Muscle of arm (tissue), 12 donors: ENCODE data around the gene STEAP1. TPM values are rescaled to one million over a fixed set of nuclear protein-coding genes. Genes with fewer than 3 reads are reported as not detected.
"Not testable (repeated sequence)": the region's sequence is repeated elsewhere in the genome, so short reads cannot be mapped to it uniquely, and the experiment has no call there.

Source experiments
- DNase-seq: peaks from one replicate; pipeline ENCODE4 v3.0.0-alpha.2; 2013
- polyA plus RNA-seq, 12 donors: library from polyadenylated mRNA; unstranded; fragments of 120-200 nt; gene quantifications; one replicate each; pipeline ENCODE4 v1.2.1, GENCODE V29; 2013; ENCODE audit not compliant: insufficient read length in 12 of 12

Gene STEAP1
- polyA plus RNA-seq, 12 donors: 1.5 to 5.8 (median 2.5) TPM; not detected in 2

DNA sequence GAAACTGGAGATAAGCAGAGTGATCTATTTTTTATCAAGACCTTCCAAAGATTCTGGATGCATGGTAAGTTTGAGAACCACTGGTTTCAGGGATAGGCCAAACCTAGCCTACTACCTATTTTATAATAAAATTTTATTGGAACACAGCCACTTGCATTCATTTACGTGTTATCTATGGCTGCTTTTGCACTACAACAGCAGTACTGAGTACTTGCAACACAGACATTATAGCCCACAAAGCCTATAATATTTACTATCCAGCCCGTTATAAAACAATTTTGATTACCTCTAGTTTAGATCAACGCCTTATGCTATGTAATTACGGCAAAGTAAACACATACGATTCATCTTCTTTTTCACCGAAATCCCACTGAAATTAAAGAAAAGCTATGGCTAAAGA, 18.4 kb downstream of the STEAP1 start:
- DNase-seq: no peak

DNA sequence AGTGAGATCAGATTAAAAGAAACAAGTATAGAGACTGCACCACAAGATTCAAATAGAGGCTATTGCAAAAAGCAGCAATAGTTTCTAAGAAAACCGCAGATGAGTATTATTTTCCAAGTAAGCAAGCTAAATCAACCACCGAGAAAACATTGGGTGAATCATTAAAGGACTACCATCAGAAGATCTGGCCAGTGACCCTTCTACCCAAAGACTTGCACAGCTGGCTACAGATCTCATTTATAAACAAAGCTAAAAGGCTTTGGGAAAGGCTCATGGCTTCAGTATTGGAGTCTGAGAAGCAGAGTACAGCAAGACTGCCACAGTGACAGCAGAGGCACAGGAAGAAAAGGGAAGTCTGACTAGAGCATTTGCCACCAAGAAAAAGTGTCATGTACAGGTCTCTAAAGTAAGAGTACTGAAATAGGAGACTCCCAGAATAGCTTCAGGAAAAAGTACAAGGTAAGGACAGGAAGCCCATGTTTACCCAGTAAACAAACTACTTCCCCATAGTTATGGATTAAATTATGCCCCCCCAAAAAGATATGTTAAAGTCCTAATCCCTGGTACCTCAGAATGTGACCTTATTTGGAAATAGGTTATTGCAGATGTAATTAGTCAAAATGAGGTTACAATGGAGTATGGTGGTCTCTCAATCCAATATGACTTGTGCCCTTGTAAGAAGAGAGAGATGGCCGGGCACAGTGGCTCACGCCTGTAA, 19.0 kb downstream of the STEAP1 start:
- no peak for DNase-seq

DNA sequence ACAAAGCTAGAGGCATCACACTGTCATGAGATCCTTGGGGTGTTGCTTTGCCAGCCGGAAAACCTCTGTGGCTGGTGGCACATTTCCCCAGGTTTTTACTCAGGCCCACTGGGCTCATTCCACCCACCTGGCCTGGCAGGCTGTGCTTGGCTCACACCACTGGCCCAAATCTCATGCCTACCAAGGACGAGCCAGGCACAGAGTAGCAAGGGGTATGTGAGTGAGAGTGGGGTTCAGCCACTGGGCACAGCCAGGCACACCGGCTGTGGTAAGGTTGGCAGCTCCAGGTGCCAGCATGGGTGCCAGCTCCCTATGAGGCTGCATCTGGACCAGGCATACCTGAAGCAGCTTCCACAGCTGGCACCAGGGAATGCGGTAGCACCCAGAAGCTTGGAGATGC, 21.4 kb downstream of the STEAP1 start:
- no peak for DNase-seq

DNA sequence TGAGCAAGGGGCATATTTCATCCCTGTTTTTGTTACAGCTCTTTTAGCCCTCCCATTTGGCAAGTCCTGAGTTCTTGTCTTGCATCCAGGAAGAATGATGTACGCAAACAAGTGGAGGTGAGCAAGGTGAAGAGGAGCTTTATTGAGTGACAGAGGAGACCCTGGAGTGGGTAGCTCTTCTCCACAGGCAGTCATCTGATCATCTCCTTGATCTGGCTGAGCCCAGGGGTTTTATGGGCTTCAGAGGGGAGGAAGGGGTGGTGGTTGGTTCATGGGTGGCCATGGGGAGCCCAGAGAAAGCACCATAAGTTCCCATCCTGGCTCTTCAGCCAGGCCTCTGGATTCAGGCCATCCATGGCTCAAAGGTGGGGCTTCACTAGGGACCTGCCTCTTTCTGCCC, 21.9 kb downstream of the STEAP1 start:
- DNase-seq: no peak

DNA sequence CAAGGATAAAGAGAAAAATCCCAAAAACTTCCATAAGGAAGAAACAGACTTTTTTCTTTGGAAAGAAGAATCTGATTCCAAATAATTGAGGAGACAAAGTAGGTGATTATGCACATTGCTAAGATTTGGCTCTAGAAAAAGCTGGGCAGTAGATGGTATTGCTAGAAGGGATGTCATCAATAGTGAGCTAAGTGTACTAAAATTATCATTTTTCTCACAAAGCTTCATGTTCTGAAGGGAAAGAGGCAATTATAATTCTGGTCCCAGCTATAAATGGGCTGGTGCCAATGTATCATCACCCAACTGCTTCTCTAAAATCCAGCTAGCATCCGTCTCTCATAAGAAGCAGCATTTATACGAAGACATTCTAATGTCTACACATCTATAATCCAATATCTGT, 23.9 kb downstream of the STEAP1 start:
- DNase-seq: no peak

DNA sequence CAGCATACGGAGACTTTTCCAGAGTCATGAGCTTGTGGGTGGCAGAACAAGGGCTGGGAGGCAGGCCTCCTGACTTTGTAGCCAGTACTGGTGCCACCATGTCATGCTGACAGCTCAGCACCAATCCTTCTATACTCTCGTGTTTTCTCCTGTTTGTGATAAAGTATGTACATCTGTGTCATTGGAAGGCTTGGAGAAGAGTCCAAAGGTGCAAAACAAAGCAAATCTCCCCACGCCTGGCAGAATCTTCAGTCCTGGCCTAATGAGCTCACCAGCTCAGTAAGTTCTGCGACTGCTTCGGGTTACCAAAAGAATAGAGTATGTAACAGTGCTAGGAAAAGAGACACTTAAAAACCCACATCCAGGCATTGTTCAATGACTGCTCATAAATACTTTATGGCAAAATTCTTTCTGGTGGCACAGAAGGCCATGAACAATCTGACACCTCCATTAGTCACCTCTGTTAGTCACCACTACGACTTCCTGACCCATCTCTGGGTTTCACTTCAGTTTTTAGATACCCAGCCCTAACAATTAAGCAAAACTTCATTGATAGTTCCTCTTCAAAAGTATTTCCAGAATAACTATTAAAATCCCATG, 24.5 kb downstream of the STEAP1 start:
- DNase-seq: no peak

DNA sequence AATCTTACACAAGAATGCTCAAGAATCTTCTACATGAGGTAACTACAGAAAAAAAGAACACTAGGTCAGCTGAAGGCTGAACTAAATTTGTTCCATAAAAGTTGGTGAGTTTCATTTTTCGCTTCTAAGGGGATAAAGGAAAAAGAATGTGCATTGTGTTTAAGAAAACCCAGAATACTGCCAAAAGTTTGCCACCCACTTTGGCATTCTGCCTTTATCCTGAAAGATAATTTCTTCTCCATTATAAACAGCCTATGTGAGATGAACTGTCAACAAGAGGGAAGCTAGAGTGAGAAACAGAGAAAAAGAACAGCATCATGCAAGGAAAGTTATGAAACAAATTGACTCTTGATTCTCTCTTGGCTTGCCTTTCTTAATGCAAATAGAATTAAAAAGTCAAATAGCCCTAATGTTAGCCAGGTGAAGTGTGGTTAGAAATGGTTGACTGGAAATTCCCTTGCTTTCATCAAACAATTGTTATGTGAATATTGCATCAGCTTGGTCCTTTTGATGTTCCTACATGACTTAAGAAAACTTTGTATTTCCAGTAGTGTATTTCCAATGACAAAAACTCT, 25.8 kb downstream of the STEAP1 start:
- no peak for DNase-seq

DNA sequence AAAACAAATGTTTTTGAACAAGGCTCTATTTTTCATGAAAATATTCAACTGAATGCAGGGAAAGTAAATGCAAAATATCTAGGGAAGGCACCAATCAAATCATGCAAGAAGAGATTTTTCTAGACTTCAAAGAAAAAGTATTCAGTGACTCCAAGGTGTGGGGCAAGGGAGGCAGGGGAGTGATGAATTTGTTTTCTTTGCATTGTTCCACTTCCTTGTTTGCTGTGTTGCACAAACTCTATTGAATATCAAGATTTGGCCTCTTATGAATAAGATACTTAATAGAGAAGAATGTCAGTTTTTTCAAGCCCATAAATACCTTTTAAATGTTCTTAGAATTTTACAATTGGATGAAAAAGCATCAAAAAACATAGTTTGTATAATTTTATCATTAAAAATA, 26.4 kb downstream of the STEAP1 start:
- DNase-seq: no peak

DNA sequence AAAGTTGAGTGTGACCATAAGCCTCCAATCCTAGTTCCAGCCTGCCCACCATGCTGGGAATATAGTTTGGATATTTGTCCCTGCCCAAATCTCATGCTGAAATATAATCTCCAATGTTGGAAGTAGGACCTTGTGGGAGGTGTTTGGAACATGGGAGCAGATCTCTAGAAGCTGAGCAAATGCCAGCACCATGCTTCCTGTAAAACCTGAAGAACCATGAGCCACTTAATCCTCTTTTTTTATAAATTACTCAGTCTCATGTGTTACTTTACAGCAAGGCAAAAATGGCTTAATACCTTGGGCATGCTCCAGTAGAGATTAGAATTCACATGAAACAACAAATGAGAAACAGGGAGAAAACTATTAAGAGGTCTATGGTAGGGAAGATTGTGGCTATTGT, 27.2 kb downstream of the STEAP1 start:
- DNase-seq: no peak

DNA sequence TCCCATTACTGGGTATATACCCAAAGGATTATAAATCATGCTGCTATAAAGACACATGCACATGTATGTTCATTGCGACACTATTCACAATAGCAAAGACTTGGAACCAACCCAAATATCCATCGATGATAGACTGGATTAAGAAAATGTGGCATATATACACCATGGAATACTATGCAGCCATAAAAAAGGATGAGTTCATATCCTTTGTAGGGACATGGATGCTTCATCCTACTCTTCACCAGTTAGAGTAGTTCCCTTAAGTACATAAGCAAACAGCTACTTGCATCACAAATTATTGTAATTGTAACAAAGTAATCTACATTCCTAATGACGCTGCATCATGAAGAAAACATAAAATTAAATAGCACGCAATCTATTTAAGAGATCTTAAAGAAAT, 32.0 kb downstream of the STEAP1 start:
- not testable (repeated sequence) for DNase-seq

DNA sequence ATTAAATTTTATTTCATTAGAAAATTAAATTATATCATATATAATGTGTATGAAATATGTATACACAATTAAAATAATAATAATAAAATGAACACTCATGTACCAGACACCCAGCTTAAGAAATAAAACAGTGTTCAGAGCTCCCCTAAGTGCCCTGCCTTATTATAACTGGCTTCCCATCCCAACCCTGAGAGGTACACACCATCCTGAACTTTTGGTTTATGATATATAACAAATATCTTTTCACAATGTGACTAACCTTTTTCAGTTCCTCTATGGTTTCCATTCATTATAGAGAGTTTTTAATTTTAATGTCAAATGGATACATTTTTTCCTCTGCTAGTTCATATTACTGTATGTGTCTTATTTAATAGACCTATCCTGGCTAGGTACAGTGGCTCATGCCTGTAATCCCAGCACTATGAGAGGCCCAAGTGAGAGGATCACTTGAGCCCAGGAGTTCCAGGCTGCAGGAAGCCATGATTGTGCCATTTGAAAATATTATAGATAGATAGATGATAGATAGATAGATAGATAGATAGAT, 33.3 kb downstream of the STEAP1 start:
- no peak for DNase-seq

DNA sequence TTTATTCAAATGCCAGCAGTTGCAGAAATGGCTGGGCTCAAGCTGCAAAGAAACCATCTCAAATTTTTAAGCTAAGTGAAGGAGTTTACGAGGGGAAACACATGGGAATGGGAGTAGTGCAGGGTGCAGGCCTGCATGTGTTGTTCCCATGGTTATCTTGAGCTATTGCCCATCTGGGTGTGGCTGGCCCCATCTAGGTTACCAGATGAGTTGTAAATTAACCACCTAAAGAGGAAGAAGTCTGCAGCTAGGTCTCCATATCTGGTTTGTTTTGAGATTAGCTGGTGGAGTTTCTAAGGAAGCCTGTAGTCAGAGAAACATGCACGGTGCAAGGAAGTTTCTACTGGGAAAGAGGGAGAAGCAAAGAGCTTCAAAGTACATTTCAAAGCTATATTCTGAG, 34.0 kb downstream of the STEAP1 start:
- no peak for DNase-seq

DNA sequence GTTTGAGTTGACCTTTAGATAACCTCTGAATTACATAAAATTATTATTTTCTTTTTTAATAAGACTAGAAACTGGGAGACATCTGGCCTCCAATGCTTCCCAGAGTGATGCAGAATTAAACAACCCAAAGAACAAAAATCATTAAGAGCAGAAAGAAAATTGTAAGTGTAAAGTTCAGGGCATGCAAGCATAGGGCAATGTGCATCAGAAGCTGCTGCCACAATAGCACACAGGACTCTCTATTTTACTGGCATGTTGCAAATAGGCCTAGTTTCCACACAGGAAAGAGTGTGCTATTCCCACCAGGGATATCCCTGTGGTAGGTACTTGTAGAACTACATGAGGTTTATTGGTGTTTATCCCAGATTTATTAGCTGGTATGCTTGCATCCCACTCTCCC, 36.7 kb downstream of the STEAP1 start:
- DNase-seq: no peak

DNA sequence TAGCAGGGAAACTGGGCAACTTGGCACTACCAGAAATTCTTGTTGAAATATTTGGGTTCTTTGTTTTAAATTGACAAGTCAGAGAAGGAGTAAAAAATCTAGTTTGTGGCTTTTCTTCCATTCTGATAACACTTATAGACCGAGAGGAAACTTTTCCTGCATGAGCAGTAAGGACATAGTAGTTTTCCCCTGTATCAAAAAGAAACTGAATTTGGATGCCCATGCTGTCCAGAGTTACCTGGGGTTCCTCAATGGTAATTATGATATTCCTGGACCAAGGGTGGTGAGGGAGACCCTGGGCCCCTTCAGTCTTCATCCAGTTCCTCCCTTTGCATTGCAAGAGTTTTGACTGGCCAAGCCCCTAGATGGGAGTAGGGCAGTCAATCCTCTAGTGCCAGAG, 37.4 kb downstream of the STEAP1 start:
- DNase-seq: no peak

DNA sequence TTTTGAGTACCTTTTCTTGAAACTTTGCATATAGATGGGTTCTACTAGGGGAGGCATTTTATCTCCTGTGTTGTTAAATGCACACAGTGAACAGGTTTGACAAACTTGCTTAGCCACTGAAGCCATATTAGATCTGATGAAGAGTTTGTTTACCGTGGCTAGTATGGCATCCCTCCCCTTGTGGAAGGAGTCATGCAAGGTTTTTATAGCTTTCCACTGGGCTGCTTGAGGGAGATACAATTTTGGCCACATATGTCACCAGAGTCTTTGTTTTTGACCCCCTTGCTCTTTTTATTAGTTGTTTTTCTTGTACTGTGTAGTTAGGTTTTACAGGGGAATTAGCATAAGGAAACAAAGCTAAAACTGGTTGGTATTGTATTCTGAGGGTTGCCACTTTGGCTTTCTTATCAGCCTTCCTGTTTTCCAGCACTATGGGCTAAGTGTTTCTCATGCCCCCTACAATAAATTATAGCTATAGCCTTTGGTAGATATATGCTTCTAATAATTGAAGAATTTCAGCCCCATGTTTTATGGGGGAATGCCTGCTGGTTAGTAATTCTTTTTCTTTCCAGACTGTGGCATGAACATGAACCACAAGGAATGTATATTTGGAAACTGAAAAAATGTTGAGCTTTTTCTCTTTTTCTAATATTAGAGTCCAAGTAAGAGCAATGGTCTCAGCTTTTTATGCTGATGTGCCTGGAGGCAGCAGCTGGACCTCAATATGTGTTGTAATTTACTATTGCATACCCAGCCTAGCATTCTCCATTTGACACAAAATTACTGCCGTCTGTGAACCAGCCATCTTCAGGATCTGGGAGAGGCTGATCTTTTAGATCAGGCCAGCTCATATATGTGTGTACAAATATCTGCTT, 38.8 kb downstream of the STEAP1 start:
- DNase-seq: no peak

DNA sequence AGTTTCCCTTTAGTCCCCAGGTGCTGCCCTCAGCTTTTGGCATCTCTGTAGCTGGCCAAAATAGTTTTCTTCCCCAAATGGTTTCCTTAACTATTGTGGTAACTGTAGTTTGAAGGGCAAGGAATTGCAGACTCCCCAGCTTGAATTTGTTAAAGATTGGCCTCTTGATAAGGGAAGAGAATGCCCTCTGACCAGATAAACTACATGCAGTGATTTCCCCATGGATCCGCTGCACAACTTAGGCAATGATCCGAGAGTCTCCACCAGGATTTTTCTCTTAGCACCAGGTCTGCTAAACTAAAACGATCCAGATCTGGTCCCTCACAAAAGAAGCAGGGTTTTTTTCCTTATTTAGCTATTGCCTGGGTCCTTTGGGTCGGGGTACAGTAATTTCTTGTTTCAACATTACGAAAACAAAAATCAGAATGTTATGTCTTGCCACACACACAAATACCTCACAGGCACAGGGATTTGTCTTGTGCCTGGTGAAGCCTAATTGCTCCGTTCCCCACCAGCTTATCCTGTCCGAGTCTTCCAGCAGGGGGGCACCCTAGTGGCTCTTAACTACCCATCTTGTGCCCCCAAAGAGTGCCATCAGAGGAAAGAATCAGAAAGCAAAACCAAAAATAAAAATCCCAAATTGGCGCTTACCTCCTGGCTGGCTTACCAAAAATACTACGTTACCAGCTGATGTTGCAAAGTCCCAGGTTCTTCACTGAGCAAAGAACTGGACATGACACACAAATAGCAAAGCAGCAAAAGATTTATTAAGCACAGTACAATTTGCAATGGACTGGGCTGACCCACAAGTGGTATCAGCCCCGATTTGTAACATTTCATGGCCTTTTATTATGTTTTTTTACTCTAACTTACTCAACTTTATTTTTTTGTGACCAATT, 40.9 kb downstream of the STEAP1 start:
- no peak for DNase-seq

DNA sequence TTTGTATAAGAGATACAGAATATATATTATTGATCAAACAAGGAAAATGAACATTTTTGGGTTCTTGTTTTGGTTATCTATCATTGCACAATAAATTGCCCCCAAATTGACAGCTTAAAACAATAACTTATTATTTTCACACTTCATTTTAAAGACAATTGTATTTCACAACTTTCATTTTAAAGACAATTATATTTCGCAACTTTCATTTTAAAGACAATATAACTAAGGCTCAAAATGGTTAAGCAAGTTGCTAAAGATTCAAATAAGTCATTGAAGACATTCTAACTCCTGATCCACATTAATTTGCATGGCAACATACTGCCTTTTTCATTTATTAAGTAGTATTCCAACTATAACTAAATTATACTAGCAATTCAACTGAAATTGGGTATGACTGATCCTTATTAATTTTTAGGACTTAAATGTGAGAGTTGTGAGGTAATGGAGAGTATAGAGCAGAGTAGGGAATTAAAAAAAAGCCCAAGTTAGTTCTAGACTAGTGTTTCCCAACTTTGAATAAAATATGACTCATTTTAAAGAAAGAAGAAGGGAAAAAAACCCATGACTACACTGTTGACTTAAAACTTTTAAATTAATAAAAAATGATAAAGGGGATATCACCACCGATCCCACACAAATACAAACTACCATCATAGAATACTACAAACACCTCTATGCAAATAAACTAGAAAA, 47.4 kb downstream of the STEAP1 start:
- DNase-seq: no peak

DNA sequence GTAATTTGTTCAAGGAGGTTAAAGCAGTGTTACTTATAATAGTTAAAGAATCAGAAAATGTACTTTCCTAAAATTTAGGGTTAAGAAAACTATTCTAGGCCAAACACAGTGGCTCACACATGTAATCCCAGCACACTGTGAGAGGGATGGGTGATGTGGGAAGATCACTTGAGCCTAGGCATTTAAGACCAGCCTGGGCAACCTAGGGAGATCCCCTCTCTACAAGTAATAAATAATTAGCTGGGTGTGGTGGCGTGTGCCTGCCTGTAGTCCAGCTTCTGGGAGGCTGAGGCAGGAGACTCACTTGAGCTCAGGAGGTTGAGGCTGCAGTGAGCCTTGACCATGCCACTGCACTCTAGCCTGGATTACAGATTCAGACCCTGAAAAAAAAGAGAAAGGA, 53.7 kb downstream of the STEAP1 start:
- no peak for DNase-seq

DNA sequence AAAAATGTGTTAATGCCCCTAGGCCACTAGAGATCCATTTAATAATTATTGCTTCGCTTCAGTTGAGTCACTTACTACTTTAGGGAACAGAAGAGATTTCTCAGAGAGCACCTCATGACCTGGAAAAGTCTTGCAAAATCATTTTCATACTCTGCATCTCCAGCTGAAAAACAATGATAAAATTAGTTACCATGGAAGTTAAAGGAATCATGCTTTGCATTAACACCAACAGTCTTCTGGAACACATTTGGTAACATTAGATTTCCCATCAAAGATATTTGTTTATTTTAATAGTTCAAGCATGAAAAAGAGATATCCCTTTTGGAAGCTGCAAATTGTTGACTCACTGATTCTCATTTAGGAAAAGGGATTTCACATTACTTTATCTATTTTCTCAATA, 55.5 kb downstream of the STEAP1 start:
- no peak for DNase-seq

DNA sequence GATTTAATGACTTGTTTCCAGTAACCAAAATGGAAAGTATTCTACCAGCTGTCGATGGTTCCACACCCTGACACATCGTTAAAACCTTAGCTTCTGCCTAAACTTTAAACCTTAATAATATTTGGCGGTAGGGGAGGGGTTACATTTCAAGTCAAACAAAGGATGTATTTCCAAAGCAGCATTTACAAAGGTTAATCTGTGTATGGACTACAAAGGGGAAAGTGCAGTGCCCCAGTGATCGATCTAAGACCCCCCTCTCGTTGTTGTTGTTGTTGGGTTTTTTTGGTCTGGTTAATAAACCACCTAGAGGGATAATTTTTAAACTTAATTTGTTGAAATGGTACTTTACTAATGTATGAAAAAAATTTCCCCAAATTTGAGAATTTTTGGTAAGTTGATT, 56.2 kb downstream of the STEAP1 start:
- DNase-seq: no peak

DNA sequence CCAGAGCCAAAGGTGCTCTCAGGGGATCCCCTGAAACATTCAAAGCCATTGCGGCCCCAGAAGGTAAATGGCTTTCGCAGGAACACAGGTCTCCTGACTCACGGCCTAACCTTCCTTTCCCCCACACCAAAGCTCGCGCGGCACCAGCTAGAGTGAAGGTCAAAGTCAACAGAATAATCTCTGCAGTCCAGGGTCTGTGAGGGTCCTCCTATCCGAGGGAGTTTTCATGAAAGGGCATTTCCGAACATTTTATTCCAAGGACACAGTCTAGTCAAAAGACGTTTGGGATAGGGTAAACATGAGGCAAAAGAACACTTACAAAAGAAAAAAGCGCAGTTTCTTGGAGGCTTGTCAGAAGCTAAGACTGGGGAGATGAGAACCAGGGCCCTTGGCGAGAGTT, 56.7 kb downstream of the STEAP1 start:
- DNase-seq: no peak
